Heart right ventricle (tissue), 16 donors: ENCODE results near the gene SPTB. TPM values are rescaled to one million over a fixed set of nuclear protein-coding genes. Genes with fewer than 3 reads are reported as not detected.

Source experiments
- ATAC-seq, 8 donors: fragments of 200-7000 bp; cut with Tn5 transposase; one replicate each; pipeline ENCODE4 v1.9.1; 2020; ENCODE audit warnings: mild to moderate bottlenecking in 8 of 8, moderate library complexity in 8 of 8, moderate number of reproducible peaks in 1 of 8
- DNase-seq, 2 donors: peaks; one replicate each; pipeline ENCODE4 v3.0.0-alpha.2; 2020
- H3K27ac ChIP-seq, 10 donors: fragments of 200-600 bp; sonication (generic) in 2 of 10; one replicate each; pipeline versions ENCODE4 v1.5.0 to v1.8.0; 2020 to 2022; ENCODE audit warnings: mild to moderate bottlenecking in 3 of 10
- H3K27me3 ChIP-seq, 7 donors: fragments of 200-600 bp; one replicate each; pipeline ENCODE4 v1.8.0; 2021 to 2022; ENCODE audit warnings: mild to moderate bottlenecking in 2 of 7
- H3K36me3 ChIP-seq, 9 donors: fragments of 200-600 bp; sonication (generic) in 1 of 9; one replicate each; pipeline versions ENCODE4 v1.5.0 to v1.8.0; 2020 to 2022; ENCODE audit warnings: mild to moderate bottlenecking in 2 of 9
- H3K4me1 ChIP-seq, 9 donors: fragments of 200-600 bp; sonication (generic) in 1 of 9; one replicate each; pipeline versions ENCODE4 v1.5.0 to v1.8.0; 2020 to 2022; ENCODE audit warnings: mild to moderate bottlenecking in 4 of 9
- H3K4me3 ChIP-seq, 10 donors: fragments of 200-600 bp; sonication (generic) in 2 of 10; one replicate each; pipeline versions ENCODE4 v1.5.0 to v1.8.0; 2020 to 2022; ENCODE audit warnings: mild to moderate bottlenecking in 7 of 10, moderate library complexity in 2 of 10
- H3K9me3 ChIP-seq, 11 donors: fragments of 200-600 bp in 10 of 11; sonication (generic) in 2 of 11; one replicate each; pipeline versions ENCODE4 v1.5.0 to v1.8.0; 2013 to 2022; ENCODE audit warnings: mild to moderate bottlenecking in 2 of 11, control low read depth in 1 of 11, moderate library complexity in 1 of 11
- WGBS, 2 donors: extraction: QIAGEN DNeasy Blood & Tissue Kit; methylation state at CpG; one replicate each; pipeline ENCODE4 v1.1.7; 2013; ENCODE audit warnings: inconsistent platforms in 1 of 2; 5-methylcytosine and 5-hydroxymethylcytosine counted together
- intact Hi-C, 10 donors: fragments of 100-400 bp; cut with DNase I; formaldehyde crosslinking; loops; one replicate each; pipeline versions ENCODE4 v1.11.1 to v1.14.2; 2022
- polyA plus RNA-seq, 2 donors: library from polyadenylated mRNA; stranded (reverse); fragments of 200-250 nt; gene quantifications; one replicate each; pipeline ENCODE4 v1.2.3, GENCODE V29; 2013
- total RNA-seq, 10 donors: library from RNA; stranded (reverse); fragmentation: NEBNext Ultra II Directional in 3 of 10; extraction: Animal tissue kit (Norgen Biotek cat#: 25700) in 3 of 10; gene quantifications; one replicate each; pipeline versions ENCODE4 v1.2.1 to v1.2.4, GENCODE V29; 2021 to 2023
- TF ChIP-seq, protein P1 (sequence below), 9 donors: fragments of 200-600 bp; sonication (generic) in 2 of 9; IDR thresholded peaks; one replicate each; pipeline versions ENCODE4 v1.5.0 to v1.8.0; 2021 to 2022; ENCODE audit warnings: antibody characterized with exemption in 9 of 9, mild to moderate bottlenecking in 5 of 9, moderate library complexity in 1 of 9
- donor health status: Arrhythmogenic right ventricular cardiomyopathy.
- donor health status: ischemic (EF 13 %, LVEDD 7.1; RV severe dilation, severe dysfunction).
- donor health status: healthy with polysubstance abuse.
- donor health status: DM: no; HTN: yes; CAD: no.
- donor health status: DM: no; HTN: no; CAD: no.
- donor health status: ischemic (EF 25% LVEDD 6.9; RV normal size, moderate dysfunction).
- donor health status: ischemic (EF 25% LVEDD 5.7; RV mildly dilated, moderate dysfunction).
- donor health status: healthy.
- donor health status: DM: yes; HTN: yes; CAD: no.
- donor health status: Ischemic cardiomyopathy.
- donor health status: ischemic (EF 35%, LVEDD 5.7; RV mildly dilated, moderate dysfunction).
- donor health status: nonischemic (EF 11% LVEDD 7.7; RV severe dilation, severe dysfunction).
- donor health status: DM: yes; HTN: yes; CAD: no.
- donor health status: PGD.
- donor health status: ischemic (EF 29% LVEDD 5.4; RV normal size, mild dysfunction).
- donor health status: nonischemic (EF 23%, LVEDD 6.1; RV moderate dilation, normal function).

The SPTB gene
- total and polyA plus RNA-seq, 12 donors: 24.0 to 114 (median 92.1) TPM

DNA sequence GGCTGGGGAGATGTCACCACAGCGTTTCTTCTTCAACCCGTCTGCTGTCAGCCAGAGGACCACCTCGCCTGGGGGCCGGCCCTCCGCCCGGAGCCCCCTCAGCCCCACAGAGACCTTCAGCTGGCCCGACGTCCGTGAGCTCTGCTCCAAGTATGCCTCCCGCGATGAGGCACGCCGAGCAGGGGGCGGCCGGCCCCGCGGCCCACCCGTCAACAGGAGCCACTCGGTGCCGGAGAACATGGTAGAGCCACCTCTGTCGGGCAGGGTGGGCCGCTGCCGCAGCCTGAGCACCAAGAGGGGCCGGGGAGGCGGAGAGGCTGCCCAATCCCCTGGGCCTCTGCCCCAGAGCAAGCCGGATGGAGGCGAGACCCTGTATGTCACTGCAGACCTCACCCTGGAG, 136.6 kb downstream of the SPTB start:
- H3K9me3 ChIP-seq: no peaks in the 10 kb centered on the region
- H3K4me3 ChIP-seq: no peak overlapping the region
- WGBS, 2 donors: 97 to 99% methylated on average over 25 to 27 of the region's 27 CpGs
- H3K4me1 ChIP-seq: peaks cover 8 to 27% (median 21%) of the 10 kb centered on the region in 9 donors
- intact Hi-C loops: no loop called here
- H3K27me3 ChIP-seq: no peaks in the 10 kb centered on the region
- ATAC-seq: no peak
- no peak overlapping the region for H3K27ac ChIP-seq
- peaks cover 0 to 82% (median 25%) of the 10 kb centered on the region in 9 donors for H3K36me3 ChIP-seq
- TF ChIP-seq, protein P1, sequence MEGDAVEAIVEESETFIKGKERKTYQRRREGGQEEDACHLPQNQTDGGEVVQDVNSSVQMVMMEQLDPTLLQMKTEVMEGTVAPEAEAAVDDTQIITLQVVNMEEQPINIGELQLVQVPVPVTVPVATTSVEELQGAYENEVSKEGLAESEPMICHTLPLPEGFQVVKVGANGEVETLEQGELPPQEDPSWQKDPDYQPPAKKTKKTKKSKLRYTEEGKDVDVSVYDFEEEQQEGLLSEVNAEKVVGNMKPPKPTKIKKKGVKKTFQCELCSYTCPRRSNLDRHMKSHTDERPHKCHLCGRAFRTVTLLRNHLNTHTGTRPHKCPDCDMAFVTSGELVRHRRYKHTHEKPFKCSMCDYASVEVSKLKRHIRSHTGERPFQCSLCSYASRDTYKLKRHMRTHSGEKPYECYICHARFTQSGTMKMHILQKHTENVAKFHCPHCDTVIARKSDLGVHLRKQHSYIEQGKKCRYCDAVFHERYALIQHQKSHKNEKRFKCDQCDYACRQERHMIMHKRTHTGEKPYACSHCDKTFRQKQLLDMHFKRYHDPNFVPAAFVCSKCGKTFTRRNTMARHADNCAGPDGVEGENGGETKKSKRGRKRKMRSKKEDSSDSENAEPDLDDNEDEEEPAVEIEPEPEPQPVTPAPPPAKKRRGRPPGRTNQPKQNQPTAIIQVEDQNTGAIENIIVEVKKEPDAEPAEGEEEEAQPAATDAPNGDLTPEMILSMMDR (IDR thresholded peaks at IDR 0.05): no peak
- no peak for DNase-seq

DNA sequence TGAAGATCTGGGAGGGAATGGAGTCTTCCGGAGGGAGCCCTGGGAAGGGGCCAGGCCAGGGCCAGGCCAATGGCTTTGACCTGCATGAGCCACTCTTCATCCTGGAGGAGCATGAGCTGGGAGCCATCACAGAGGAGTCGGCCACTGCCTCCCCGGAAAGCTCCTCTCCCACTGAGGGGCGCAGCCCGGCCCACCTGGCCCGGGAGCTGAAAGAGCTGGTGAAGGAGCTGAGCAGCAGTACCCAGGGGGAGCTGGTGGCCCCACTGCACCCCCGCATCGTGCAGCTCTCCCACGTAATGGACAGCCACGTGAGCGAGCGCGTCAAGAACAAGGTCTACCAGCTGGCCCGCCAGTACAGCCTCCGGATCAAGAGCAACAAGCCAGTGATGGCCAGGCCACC, 137.7 kb downstream of the SPTB start:
- no peak for ATAC-seq
- Histone ChIP-seq H3K27me3 (no peaks in the 10 kb centered on the region), H3K27ac (no peak overlapping the region), H3K36me3 (peaks cover 0 to 83% (median 25%) of the 10 kb centered on the region in 9 donors), H3K9me3 (no peaks in the 10 kb centered on the region), H3K4me3 (no peak overlapping the region), H3K4me1 (peaks cover 7 to 21% (median 18%) of the 10 kb centered on the region in 9 donors)
- TF ChIP-seq, protein P1 (IDR thresholded peaks at IDR 0.05): no peak
- intact Hi-C loops: no loop called here
- DNase-seq: no peak
- WGBS, 2 donors: 94 to 97% methylated on average over 15 of the region's 15 CpGs

DNA sequence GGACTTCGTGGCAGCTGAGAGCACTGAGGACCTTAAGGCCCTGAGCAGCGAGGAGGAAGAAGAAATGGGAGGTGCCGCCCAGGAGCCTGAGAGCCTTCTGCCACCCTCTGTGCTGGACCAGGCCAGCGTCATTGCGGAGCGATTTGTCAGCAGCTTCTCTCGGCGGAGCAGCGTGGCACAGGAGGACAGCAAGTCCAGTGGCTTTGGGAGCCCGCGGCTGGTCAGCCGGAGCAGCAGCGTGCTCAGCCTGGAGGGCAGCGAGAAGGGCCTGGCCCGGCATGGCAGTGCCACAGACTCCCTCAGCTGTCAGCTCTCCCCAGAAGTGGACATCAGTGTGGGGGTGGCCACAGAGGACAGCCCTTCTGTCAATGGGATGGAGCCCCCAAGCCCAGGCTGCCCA, 138.5 kb downstream of the SPTB start:
- H3K36me3 ChIP-seq: peaks cover 0 to 90% (median 29%) of the 10 kb centered on the region in 9 donors
- H3K4me3 ChIP-seq: no peak overlapping the region
- no peak overlapping the region for H3K27ac ChIP-seq
- H3K9me3 ChIP-seq: no peaks in the 10 kb centered on the region
- peaks cover 0 to 14% (median 10%) of the 10 kb centered on the region in 9 donors for H3K4me1 ChIP-seq
- DNase-seq (no peak), ATAC-seq (no peak)
- H3K27me3 ChIP-seq: no peaks in the 10 kb centered on the region
- 96 to 97% methylated on average over 15 of the region's 15 CpGs for WGBS, 2 donors
- TF ChIP-seq, protein P1 (IDR thresholded peaks at IDR 0.05): no peak
- intact Hi-C loops: no loop called here

DNA sequence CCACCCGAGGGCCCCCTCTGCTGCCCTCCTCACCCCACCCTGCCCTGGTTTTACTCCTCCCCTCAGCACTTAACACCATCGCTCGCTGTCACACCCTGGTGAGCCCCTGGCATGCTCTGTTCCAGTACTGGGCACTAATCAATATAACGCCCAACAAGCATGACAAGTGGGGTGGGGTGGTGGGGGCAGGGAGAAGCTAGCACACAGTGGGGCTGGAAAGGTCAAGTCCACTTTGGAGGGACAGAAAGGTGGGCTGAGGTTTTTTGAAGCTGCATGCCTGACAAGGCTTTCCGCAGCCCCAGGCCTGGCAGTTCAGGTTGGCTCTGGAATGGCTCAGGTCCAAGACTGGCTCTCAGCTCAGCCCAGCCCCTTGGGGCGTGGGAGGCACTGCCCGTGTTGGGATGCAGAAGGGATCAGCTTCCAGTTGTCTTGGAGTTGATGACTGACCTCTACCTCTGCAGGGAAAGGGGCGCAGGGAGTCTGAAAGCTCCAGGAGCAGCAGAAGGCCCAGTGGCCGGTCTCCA, 141.4 kb downstream of the SPTB start:
- ATAC-seq (no peak), DNase-seq (no peak)
- Histone ChIP-seq H3K36me3 (peaks cover 0 to 89% (median 21%) of the 10 kb centered on the region in 9 donors), H3K4me3 (no peak overlapping the region), H3K27me3 (no peaks in the 10 kb centered on the region), H3K9me3 (no peaks in the 10 kb centered on the region), H3K27ac (no peak overlapping the region), H3K4me1 (peaks cover 0 to 7% (median 0%) of the 10 kb centered on the region in 9 donors)
- TF ChIP-seq, protein P1 (IDR thresholded peaks at IDR 0.05): no peak
- 89 to 92% methylated on average over 9 of the region's 9 CpGs for WGBS, 2 donors
- intact Hi-C loops: no loop called here
